Osteocyte (in vitro differentiated cells): Measurements from ENCODE around the gene RAPGEF5. TPM values are rescaled to one million over a fixed set of nuclear protein-coding genes. Genes with fewer than 3 reads are reported as not detected.

ENCODE experiments used
- DNase-seq: peaks from one replicate; pipeline ENCODE4 v3.0.0; 2021; ENCODE audit warnings: mixed read lengths; ENCODE audit not compliant: unreplicated experiment; ENCODE audit errors: extremely low spot score
- H3K27ac Mint-ChIP-seq: one replicate; pipeline ENCODE4 v1.8.0; 2021; ENCODE audit warnings: mild to moderate bottlenecking, mixed read lengths; ENCODE audit not compliant: unreplicated experiment
- H3K27me3 Mint-ChIP-seq: one replicate; pipeline ENCODE4 v1.8.0; 2021; ENCODE audit warnings: mixed read lengths; ENCODE audit not compliant: unreplicated experiment
- H3K36me3 Mint-ChIP-seq: one replicate; pipeline ENCODE4 v1.8.0; 2021; ENCODE audit warnings: mixed read lengths; ENCODE audit not compliant: unreplicated experiment
- H3K4me1 Mint-ChIP-seq: one replicate; pipeline ENCODE4 v1.8.0; 2021; ENCODE audit warnings: mixed read lengths; ENCODE audit not compliant: unreplicated experiment
- H3K4me3 Mint-ChIP-seq: one replicate; pipeline ENCODE4 v1.8.0; 2021; ENCODE audit warnings: mild to moderate bottlenecking, moderate library complexity, mixed read lengths; ENCODE audit not compliant: unreplicated experiment
- H3K9me3 Mint-ChIP-seq: one replicate; pipeline ENCODE4 v1.8.0; 2021; ENCODE audit warnings: mixed read lengths; ENCODE audit not compliant: unreplicated experiment
- CTCF ChIP-seq: fragments of 200-600 bp; sonication (generic); IDR thresholded peaks from 2 replicates; pipeline ENCODE4 v1.5.0; 2021; ENCODE audit warnings: antibody characterized with exemption, mild to moderate bottlenecking, moderate library complexity
- total RNA-seq: library from RNA; stranded (reverse); gene quantifications from 2 replicates; pipeline ENCODE4 v1.2.1, GENCODE V29; 2021

RAPGEF5 gene
- total RNA-seq, 1 donor from 2014 or later: 0.27 TPM

- DNase-seq: no peak
- H3K27ac Mint-ChIP-seq: no peak overlapping the region
These were observed 45.3 kb upstream of the RAPGEF5 start for GRCh38 chr7:22402250-22402649.

GRCh38 chr7:22400936-22401553, 44.1 kb upstream of the RAPGEF5 start:
- H3K4me1 Mint-ChIP-seq: no peaks in the 10 kb centered on the region

More at GRCh38 chr7:22402250-22402649, 45.3 kb upstream of the RAPGEF5 start:
- Mint-ChIP-seq H3K4me3 (no peak overlapping the region), H3K27me3 (no peaks in the 10 kb centered on the region), H3K9me3 (no peaks in the 10 kb centered on the region), H3K4me1 (no peaks in the 10 kb centered on the region), H3K36me3 (no peaks in the 10 kb centered on the region)
- no peak for TF ChIP-seq CTCF

GRCh38 chr7:22400150-22400814, 43.3 kb upstream of the RAPGEF5 start:
- H3K9me3 Mint-ChIP-seq: no peaks in the 10 kb centered on the region
- DNase-seq: no peak
- no peaks in the 10 kb centered on the region for H3K4me1 Mint-ChIP-seq
- no peak overlapping the region for H3K4me3 Mint-ChIP-seq
- no peak for TF ChIP-seq CTCF
- H3K27ac Mint-ChIP-seq: no peak overlapping the region
- H3K27me3 Mint-ChIP-seq: no peaks in the 10 kb centered on the region
- H3K36me3 Mint-ChIP-seq: no peaks in the 10 kb centered on the region

More at GRCh38 chr7:22400936-22401553, 44.1 kb upstream of the RAPGEF5 start:
- TF ChIP-seq CTCF: no peak
- no peak overlapping the region for H3K4me3 Mint-ChIP-seq
- H3K27ac Mint-ChIP-seq: no peak overlapping the region
- no peak for DNase-seq
- no peaks in the 10 kb centered on the region for H3K36me3 Mint-ChIP-seq
- H3K27me3 Mint-ChIP-seq: no peaks in the 10 kb centered on the region
- H3K9me3 Mint-ChIP-seq: no peaks in the 10 kb centered on the region

GRCh38 chr7:22399546-22399945, 42.6 kb upstream of the RAPGEF5 start:
- DNase-seq: no peak
- Mint-ChIP-seq H3K4me1 (no peaks in the 10 kb centered on the region), H3K27me3 (no peaks in the 10 kb centered on the region), H3K4me3 (no peak overlapping the region), H3K27ac (no peak overlapping the region), H3K36me3 (no peaks in the 10 kb centered on the region), H3K9me3 (no peaks in the 10 kb centered on the region)
- TF ChIP-seq CTCF: no peak

GRCh38 chr7:22399091-22399490, 42.1 kb upstream of the RAPGEF5 start:
- no peaks in the 10 kb centered on the region for H3K36me3 Mint-ChIP-seq
- H3K9me3 Mint-ChIP-seq: no peaks in the 10 kb centered on the region
- no peak overlapping the region for H3K27ac Mint-ChIP-seq
- no peak for DNase-seq
- H3K4me1 Mint-ChIP-seq: no peaks in the 10 kb centered on the region
- no peak for TF ChIP-seq CTCF
- no peak overlapping the region for H3K4me3 Mint-ChIP-seq
- no peaks in the 10 kb centered on the region for H3K27me3 Mint-ChIP-seq
